ENCODE data around the gene PTGFR.

Gene PTGFR

GRCh38 chr1:78522136-78522535 lies 31.4 kb downstream of the PTGFR start:
- DNase-seq = no peak

GRCh38 chr1:78526496-78526895 lies 35.7 kb downstream of the PTGFR start:
- no peak for DNase-seq

GRCh38 chr1:78527706-78528105 lies 36.9 kb downstream of the PTGFR start:
- DNase-seq = no peak

DNA sequence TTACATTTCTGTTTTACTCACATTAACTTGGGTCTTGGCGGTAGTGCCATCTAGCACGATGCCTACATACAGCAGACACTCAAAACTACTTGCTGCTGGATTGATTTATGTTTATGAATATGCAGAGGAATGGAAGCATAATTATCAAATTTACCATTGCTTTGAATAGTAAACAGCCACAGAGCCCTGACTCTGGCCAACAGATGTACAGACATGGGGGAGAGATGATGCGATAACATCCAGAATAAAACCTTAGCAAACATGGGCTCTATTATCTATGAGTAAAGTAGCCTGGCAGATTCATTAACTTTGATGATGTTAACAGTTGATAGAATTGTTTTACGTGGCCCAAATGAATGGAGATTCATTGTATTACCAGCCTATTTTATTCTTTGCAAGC lies 42.8 kb downstream of the PTGFR start:
- DNase-seq = no peak

GRCh38 chr1:78535286-78535685 lies 44.5 kb downstream of the PTGFR start:
- no peak for DNase-seq

DNA sequence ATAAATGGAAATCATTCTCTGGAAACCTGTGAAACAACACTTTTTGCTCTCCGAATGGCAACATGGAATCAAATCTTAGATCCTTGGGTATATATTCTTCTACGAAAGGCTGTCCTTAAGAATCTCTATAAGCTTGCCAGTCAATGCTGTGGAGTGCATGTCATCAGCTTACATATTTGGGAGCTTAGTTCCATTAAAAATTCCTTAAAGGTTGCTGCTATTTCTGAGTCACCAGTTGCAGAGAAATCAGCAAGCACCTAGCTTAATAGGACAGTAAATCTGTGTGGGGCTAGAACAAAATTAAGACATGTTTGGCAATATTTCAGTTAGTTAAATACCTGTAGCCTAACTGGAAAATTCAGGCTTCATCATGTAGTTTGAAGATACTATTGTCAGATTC lies 45.7 kb downstream of the PTGFR start:
- no peak for DNase-seq

DNA sequence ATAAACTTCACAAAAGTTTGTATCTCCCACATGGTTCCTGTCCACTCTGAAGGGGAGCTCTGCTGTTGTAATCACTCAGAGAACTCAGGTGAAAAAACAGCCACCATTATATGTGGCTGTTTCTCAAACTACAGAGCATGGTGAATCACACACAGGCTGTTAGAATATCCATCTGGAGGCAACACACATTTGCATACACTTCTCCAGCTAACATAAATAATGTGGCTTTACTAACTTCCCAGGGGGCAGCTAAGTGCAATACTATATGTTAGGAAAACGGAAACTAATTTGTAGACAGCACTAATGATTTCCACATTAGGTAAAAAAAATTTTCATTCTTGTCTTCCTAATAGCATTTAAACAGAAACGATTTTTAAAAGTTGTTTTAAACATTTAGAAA lies 49.3 kb downstream of the PTGFR start:
- no peak for DNase-seq

DNA sequence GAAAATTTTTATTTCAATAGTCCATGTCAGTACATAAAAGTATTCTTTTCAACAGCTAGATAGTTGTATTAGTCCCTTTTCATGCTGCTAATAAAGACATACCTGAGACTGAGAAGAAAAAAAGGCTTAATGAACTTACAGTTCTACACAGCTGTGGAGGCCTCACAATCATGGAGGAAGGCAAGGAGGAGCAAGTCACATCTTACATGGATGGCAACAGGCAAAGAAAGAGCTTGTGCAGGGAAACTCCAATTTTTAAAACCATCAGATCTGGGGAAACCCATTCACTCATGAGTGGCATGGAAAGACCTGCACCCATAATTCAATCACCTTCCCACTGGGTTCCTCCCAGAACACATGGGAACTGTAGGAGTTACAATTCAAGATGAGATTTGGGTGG lies 50.7 kb downstream of the PTGFR start:
- DNase-seq = no peak

GRCh38 chr1:78543941-78544643 lies 53.3 kb downstream of the PTGFR start:
- DNase-seq = no peak

DNA sequence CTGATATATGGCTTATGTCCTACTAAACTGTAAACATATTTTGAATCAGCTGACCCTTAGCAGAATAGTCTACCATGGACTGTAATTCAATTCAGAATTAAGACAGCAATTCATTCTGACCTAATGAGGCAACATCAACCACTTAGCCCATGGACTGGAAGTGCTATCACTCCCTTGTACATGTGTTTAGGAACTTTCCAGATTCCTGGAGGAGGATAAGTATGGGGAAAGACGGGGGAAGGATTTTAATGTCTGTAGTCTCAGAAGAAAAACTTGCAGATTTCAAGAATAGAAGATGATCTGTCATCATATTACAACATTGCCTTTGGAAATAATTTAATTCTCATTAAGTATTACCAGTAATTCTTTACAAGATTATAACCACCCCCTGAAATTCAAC lies 56.3 kb downstream of the PTGFR start:
- no peak for DNase-seq

DNA sequence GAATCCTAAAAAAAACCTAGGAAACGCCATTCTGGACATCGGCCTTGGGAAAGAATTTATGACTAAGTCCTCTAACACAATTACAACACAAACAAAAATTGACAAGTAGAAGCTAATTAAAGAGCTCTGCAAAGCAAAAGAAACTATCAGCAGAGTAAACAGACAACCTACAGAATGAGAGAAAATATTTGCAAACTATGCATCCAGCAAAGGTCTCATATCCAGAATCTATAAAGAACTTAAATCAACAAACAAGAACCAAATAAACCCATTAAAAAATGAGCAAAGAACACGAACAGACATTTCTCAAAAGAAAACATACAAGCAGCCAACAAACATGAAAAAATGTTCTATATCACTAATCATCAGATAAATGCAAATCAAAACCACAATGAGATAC lies 58.6 kb downstream of the PTGFR start:
- no peak for DNase-seq

- DNase-seq = no peak
These were observed 59.1 kb downstream of the PTGFR start for GRCh38 chr1:78549891-78550290.

GRCh38 chr1:78553859-78554258 lies 63.1 kb downstream of the PTGFR start:
- DNase-seq = no peak

GRCh38 chr1:78554840-78555239 lies 64.1 kb downstream of the PTGFR start:
- DNase-seq = no peak

GRCh38 chr1:78559680-78560079 lies 68.9 kb downstream of the PTGFR start:
- DNase-seq = no peak

GRCh38 chr1:78560811-78561210 lies 70.0 kb downstream of the PTGFR start:
- no peak for DNase-seq

GRCh38 chr1:78561856-78562255 lies 71.1 kb downstream of the PTGFR start:
- DNase-seq = no peak

DNA sequence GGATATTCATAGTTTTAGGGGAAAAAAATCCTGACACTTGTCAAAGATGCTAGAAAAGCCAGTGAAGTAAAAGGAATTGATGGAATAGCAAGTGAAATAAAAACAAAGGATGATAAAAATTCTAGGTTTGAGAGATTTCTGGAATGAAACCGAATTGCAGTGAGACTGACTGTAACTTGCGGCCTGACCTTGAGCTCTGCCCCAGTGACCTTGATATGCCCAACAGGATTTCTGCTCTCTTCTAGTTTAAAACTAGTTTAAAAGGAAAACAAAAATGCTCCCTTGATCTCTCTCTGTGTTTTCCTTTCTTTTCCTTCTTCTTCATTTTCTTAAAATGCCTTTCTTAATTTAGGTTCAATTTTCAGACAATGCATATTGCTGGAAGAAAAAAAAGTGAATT lies 74.6 kb downstream of the PTGFR start:
- no peak for DNase-seq

- DNase-seq = no peak
These were observed 79.8 kb downstream of the PTGFR start for GRCh38 chr1:78570539-78570938.

DNA sequence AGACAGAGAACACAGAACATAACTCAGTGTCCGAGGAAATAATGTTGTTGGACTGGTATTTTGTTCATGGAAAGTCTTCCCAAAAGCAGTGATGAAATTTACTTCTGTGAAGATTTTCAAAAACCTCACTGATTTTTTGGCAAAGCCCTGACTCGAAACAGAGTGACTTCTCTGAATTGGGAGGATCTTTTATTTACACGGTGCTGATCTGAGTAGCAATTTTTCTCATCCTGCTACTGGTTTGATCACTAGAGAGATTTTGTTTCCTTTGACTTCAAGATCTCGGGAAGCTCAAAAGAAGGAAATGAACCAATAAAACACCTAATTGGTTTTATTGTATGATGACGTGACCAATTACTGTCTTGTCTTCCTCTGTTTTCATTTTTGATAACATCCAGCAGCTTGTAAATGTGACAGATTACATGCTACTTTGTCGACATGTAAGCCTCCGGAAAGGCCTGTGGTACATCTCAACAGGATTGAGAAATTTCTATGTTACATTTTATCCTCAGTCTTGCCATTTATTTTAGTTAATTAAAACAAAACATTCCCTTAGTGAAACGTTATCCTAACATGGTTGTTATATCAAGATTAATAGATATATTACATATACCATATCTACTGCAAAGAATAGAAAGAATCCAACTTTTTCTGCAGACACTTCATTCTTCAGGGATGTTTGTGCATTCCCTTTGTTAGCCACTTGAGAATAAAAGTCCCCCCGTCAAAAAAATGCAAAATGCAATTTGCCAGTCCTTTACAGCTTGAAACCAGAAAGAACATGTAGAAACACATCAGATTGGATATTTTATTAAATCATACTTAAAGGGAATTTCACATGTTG lies 86.7 kb downstream of the PTGFR start:
- DNase-seq = no peak

GRCh38 chr1:78586572-78586971 lies 95.8 kb downstream of the PTGFR start:
- DNase-seq = no peak

- DNase-seq = no peak
These were observed 96.4 kb downstream of the PTGFR start for GRCh38 chr1:78587211-78587610.

Data from stimulated activated CD8-positive, alpha-beta memory T cell treated with anti-CD3 and anti-CD28 coated beads, Interleukin-4, amount 100 ng/mL, for 48 hours (primary cell).